ENCODE measurements around the gene PAEP. TPM values are rescaled to one million over a fixed set of nuclear protein-coding genes. Genes with fewer than 3 reads are reported as not detected.
"Not testable (repeated sequence)": the region's sequence is repeated elsewhere in the genome, so short reads cannot be mapped to it uniquely, and the experiment has no call there.

PAEP gene
- total and polyA plus RNA-seq, 4 donors, result 0.42 to 0.55 TPM; not detected in 2

DNA sequence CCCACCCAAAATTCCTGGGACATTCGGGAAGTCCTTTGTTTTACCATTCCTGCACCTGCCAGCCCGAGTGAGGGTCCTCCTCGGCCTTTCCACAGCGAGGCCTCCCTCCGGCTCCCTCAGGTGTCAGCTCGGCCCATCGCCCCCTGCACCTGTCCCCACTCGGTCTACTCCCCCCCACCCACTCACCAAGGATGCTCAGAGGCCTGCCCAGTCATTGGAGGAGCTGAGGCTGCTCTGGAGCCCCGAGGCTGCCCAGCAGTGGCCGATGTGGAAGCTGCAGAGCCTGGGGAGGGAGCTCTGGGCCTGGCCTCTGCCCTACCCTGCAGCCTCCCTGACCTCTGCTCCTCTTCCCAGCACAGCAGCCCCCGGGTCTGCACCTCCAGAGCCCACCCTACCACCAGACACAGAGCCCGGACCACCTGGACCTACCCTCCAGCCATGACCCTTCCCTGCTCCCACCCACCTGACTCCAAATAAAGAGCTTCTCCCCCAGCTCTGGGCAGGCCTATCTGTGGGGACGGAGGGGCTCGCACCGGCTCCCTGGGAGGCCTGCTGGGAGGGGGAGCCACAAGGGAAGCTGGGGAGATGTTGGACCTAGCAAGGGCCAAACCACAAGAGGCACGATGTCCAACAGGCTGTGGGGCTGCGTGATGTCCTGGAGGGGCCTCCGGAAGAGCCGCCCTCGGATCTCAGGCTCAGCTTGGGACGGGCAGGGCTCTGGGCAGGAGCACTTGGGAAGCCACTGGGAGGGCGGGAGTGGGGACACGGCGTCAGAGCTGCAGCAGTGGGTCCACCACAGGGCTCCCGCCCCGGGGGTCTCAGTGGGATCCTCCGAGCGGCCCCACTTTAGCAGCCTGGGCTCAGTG is 11.8 kb upstream of the PAEP start:
- not testable (repeated sequence) for DNase-seq (ENCODE audit: low read depth in 4 of 6, low spot score in 6 of 6); H3K4me1 ChIP-seq (ENCODE audit: control insufficient read depth, insufficient read depth, low read length)
- 84% methylated on average over 24 of the region's 28 CpGs for WGBS (ENCODE audit: insufficient coverage)

GRCh38 chr9:135550344-135550918 is 11.1 kb upstream of the PAEP start:
- Histone ChIP-seq H3K27me3 (ENCODE audit: control insufficient read depth, insufficient read depth, low read length) (no peaks in the 10 kb centered on the region), H3K9me3 (ENCODE audit: control insufficient read depth, insufficient read depth, low read length) (no peaks in the 10 kb centered on the region), H3K27ac (ENCODE audit: low read depth, low read length) (no peak overlapping the region), H3K4me1 (ENCODE audit: control insufficient read depth, insufficient read depth, low read length) (no peaks in the 10 kb centered on the region), H3K4me3 (ENCODE audit: low read depth, low read length) (no peak overlapping the region), H3K36me3 (ENCODE audit: control insufficient read depth, insufficient read depth, low read length) (no peaks in the 10 kb centered on the region)
- no peak for DNase-seq (ENCODE audit: low read depth in 4 of 6, low spot score in 6 of 6)
- whole genome bisulfite sequencing (ENCODE audit: insufficient coverage), result 79% methylated on average over 13 of the region's 17 CpGs

More for the DNA sequence above, 11.8 kb upstream of the PAEP start:
- not testable (repeated sequence) for H3K9me3 ChIP-seq (ENCODE audit: control insufficient read depth, insufficient read depth, low read length); H3K36me3 ChIP-seq (ENCODE audit: control insufficient read depth, insufficient read depth, low read length); H3K4me3 ChIP-seq (ENCODE audit: low read depth, low read length); H3K27ac ChIP-seq (ENCODE audit: low read depth, low read length); H3K27me3 ChIP-seq (ENCODE audit: control insufficient read depth, insufficient read depth, low read length)

DNA sequence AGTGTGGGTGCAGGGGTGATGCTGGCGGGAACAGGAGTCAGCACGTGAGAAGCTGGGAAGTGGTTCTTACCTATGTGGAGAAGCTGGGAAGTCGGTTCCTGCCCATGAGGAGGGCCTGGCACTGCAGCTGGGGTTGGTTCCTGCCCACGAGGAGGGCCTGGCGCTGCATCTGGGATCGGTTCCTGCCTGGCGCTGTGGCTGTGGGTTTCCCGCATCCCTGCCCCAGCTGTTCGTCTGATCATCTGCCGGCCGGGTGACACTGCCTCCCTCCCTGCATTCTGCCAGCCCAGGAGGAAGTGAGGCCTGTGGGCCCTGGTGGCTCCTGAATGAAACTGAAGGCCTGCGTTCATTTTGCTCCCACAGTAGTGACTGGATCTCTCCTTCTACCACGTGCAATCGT is 10.5 kb upstream of the PAEP start:
- no peaks in the 10 kb centered on the region for H3K9me3 ChIP-seq (ENCODE audit: control insufficient read depth, insufficient read depth, low read length)
- no peak for DNase-seq (ENCODE audit: low read depth in 4 of 6, low spot score in 6 of 6)
- H3K36me3 ChIP-seq (ENCODE audit: control insufficient read depth, insufficient read depth, low read length), result no peaks in the 10 kb centered on the region
- no peak overlapping the region for H3K4me3 ChIP-seq (ENCODE audit: low read depth, low read length)
- H3K4me1 ChIP-seq (ENCODE audit: control insufficient read depth, insufficient read depth, low read length), result no peaks in the 10 kb centered on the region
- H3K27ac ChIP-seq (ENCODE audit: low read depth, low read length), result no peak overlapping the region
- 74% methylated on average over 13 of the region's 14 CpGs for WGBS (ENCODE audit: insufficient coverage)
- no peaks in the 10 kb centered on the region for H3K27me3 ChIP-seq (ENCODE audit: control insufficient read depth, insufficient read depth, low read length)

- H3K36me3 ChIP-seq (ENCODE audit: control insufficient read depth, insufficient read depth, low read length), result no peaks in the 10 kb centered on the region
- no peak overlapping the region for H3K27ac ChIP-seq (ENCODE audit: low read depth, low read length)
- no peak overlapping the region for H3K4me3 ChIP-seq (ENCODE audit: low read depth, low read length)
- no peak for DNase-seq (ENCODE audit: low read depth in 4 of 6, low spot score in 6 of 6)
- WGBS (ENCODE audit: insufficient coverage), result 92% methylated on average over 13 of the region's 13 CpGs
- H3K9me3 ChIP-seq (ENCODE audit: control insufficient read depth, insufficient read depth, low read length), result no peaks in the 10 kb centered on the region
- H3K27me3 ChIP-seq (ENCODE audit: control insufficient read depth, insufficient read depth, low read length), result no peaks in the 10 kb centered on the region
- H3K4me1 ChIP-seq (ENCODE audit: control insufficient read depth, insufficient read depth, low read length), result no peaks in the 10 kb centered on the region
Observed at GRCh38 chr9:135551456-135551855, 10.1 kb upstream of the PAEP start.

DNA sequence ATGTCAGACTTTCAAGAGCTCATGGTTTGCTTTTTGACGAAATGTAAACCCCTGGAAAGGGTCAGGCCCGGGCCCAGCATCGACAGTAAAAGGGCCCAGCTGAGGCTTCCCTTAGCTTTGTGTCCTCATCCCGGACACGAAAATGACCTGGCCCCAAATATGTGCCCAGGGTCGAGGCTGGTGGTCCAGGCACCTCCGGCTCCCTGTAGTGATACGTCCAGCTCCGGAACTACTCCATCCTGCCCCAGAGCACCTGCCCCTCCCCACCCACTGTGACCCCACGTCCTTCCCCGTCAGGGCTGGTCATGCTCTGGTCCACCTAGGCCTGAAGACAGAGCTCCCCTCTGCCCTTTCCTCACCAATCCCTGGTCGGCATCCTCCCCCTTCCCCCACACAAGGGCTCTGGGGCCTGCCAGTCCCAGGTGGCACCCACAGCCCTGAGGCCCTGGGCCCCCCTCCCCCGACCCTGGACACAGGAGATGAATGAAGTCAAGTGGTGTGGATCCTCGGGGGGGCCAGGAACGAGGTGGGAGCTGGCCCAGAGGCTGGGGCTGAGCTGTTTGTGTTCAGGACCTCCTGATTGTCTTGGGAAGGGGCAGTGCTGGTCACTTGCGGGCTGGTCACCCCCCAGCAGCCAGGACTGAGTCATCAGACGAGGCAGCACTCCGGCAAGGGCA is 9.4 kb upstream of the PAEP start:
- DNase-seq (ENCODE audit: low read depth in 4 of 6, low spot score in 6 of 6), result no peak
- Histone ChIP-seq H3K27ac (ENCODE audit: low read depth, low read length) (no peak overlapping the region), H3K4me3 (ENCODE audit: low read depth, low read length) (no peak overlapping the region), H3K4me1 (ENCODE audit: control insufficient read depth, insufficient read depth, low read length) (no peaks in the 10 kb centered on the region), H3K9me3 (ENCODE audit: control insufficient read depth, insufficient read depth, low read length) (no peaks in the 10 kb centered on the region), H3K27me3 (ENCODE audit: control insufficient read depth, insufficient read depth, low read length) (no peaks in the 10 kb centered on the region), H3K36me3 (ENCODE audit: control insufficient read depth, insufficient read depth, low read length) (no peaks in the 10 kb centered on the region)
- 90% methylated on average over 16 of the region's 18 CpGs for WGBS (ENCODE audit: insufficient coverage)

DNA sequence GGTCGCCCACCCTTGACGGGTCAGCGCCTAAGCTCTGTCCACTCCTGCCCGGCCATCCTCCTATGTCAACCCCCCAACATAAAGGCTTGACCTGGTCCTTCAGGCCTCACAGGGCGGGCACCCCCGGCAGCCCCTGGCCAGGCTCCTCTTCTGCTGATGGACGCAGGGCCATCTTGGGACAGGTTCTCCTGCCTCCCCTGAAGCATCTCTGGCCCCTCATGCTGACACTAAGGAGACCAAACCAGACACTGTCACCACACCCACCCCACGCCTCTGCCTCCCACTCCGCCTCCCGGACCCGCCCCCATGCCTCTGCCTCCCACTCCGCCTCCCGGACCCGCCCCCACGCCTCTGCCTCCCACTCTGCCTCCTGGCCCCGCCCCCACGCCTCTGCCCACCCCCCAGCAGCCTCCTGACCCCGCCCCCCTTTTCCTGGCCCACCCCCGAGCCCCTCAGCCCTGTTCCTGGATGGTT is 8.8 kb upstream of the PAEP start:
- no peaks in the 10 kb centered on the region for H3K9me3 ChIP-seq (ENCODE audit: control insufficient read depth, insufficient read depth, low read length)
- DNase-seq (ENCODE audit: low read depth in 4 of 6, low spot score in 6 of 6), result no peak
- H3K27ac ChIP-seq (ENCODE audit: low read depth, low read length), result no peak overlapping the region
- no peaks in the 10 kb centered on the region for H3K4me1 ChIP-seq (ENCODE audit: control insufficient read depth, insufficient read depth, low read length)
- no peaks in the 10 kb centered on the region for H3K27me3 ChIP-seq (ENCODE audit: control insufficient read depth, insufficient read depth, low read length)
- H3K4me3 ChIP-seq (ENCODE audit: low read depth, low read length), result no peak overlapping the region
- no peaks in the 10 kb centered on the region for H3K36me3 ChIP-seq (ENCODE audit: control insufficient read depth, insufficient read depth, low read length)
- 91% methylated on average over 8 of the region's 19 CpGs for WGBS (ENCODE audit: insufficient coverage)

GRCh38 chr9:135554718-135555117 is 6.8 kb upstream of the PAEP start:
- Histone ChIP-seq H3K4me1 (ENCODE audit: control insufficient read depth, insufficient read depth, low read length) (no peaks in the 10 kb centered on the region), H3K27ac (ENCODE audit: low read depth, low read length) (no peak overlapping the region), H3K36me3 (ENCODE audit: control insufficient read depth, insufficient read depth, low read length) (no peaks in the 10 kb centered on the region), H3K9me3 (ENCODE audit: control insufficient read depth, insufficient read depth, low read length) (no peaks in the 10 kb centered on the region), H3K4me3 (ENCODE audit: low read depth, low read length) (no peak overlapping the region), H3K27me3 (ENCODE audit: control insufficient read depth, insufficient read depth, low read length) (no peaks in the 10 kb centered on the region)
- DNase-seq (ENCODE audit: low read depth in 4 of 6, low spot score in 6 of 6), result no peak
- no CpG with 5 or more reads among the region's 4 CpGs for WGBS (ENCODE audit: insufficient coverage)

- H3K27me3 ChIP-seq (ENCODE audit: control insufficient read depth, insufficient read depth, low read length), result no peaks in the 10 kb centered on the region
- no peak for DNase-seq (ENCODE audit: low read depth in 4 of 6, low spot score in 6 of 6)
- 95% methylated on average over 4 of the region's 5 CpGs for WGBS (ENCODE audit: insufficient coverage)
Observed at GRCh38 chr9:135555203-135555602, 6.4 kb upstream of the PAEP start.

DNA sequence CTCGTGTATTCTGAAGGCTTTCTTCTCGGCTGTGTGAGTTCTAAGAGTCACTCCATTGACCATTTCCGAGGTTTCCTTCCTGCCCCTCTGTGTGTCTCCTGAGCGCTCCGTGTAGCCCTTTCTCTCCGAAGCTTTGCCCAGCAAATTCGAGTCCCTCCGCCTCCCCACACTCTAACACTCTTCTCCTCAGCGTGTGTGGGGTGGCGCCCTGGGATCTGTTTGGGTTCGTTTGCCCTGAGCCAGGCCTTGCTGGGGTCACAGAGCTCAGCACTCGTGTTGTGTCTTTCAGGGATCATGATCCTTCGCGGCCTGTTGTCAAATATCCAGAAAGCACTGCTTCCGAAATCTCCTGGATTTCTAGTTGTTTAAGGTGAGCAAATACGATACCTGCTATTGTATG is 5.6 kb upstream of the PAEP start:
- Histone ChIP-seq H3K27ac (ENCODE audit: low read depth, low read length) (no peak overlapping the region), H3K27me3 (ENCODE audit: control insufficient read depth, insufficient read depth, low read length) (no peaks in the 10 kb centered on the region), H3K4me1 (ENCODE audit: control insufficient read depth, insufficient read depth, low read length) (no peaks in the 10 kb centered on the region), H3K36me3 (ENCODE audit: control insufficient read depth, insufficient read depth, low read length) (no peaks in the 10 kb centered on the region), H3K9me3 (ENCODE audit: control insufficient read depth, insufficient read depth, low read length) (no peaks in the 10 kb centered on the region), H3K4me3 (ENCODE audit: low read depth, low read length) (no peak overlapping the region)
- 68% methylated on average over 14 of the region's 16 CpGs for WGBS (ENCODE audit: insufficient coverage)
- no peak for DNase-seq (ENCODE audit: low read depth in 4 of 6, low spot score in 6 of 6)

More at GRCh38 chr9:135555203-135555602, 6.4 kb upstream of the PAEP start:
- H3K4me1 ChIP-seq (ENCODE audit: control insufficient read depth, insufficient read depth, low read length), result no peaks in the 10 kb centered on the region
- H3K9me3 ChIP-seq (ENCODE audit: control insufficient read depth, insufficient read depth, low read length), result no peaks in the 10 kb centered on the region
- no peak overlapping the region for H3K4me3 ChIP-seq (ENCODE audit: low read depth, low read length)
- H3K36me3 ChIP-seq (ENCODE audit: control insufficient read depth, insufficient read depth, low read length), result no peaks in the 10 kb centered on the region
- H3K27ac ChIP-seq (ENCODE audit: low read depth, low read length), result no peak overlapping the region
